SU-DHL-6 (cell line): ENCODE measurements around the gene TMEM237.
"Not testable (repeated sequence)": the region's sequence is repeated elsewhere in the genome, so short reads cannot be mapped to it uniquely, and the experiment has no call there.

Source experiments
- CTCF ChIP-seq: fragments of 200-600 bp; sonication (generic); IDR thresholded peaks from one replicate; pipeline ENCODE4 v1.5.1; 2017; ENCODE audit warnings: antibody characterized with exemption, mild to moderate bottlenecking, low read length, moderate library complexity; ENCODE audit not compliant: insufficient read depth, poor library complexity, severe bottlenecking
- EZH2phosphoT487 ChIP-seq: fragments of 200-600 bp; sonication (generic), shearing (Covaris generic); conservative IDR thresholded peaks from 2 replicates; pipeline ENCODE4 v1.6.1; 2018; ENCODE audit warnings: mild to moderate bottlenecking, antibody characterized with exemption, low read length, moderate library complexity, mixed read lengths

- TF ChIP-seq EZH2phosphoT487, CTCF: not testable (repeated sequence)
Observed at GRCh38 chr2:201671205-201671604, 27.9 kb upstream of the TMEM237 start.
